ENCODE measurements around the gene RBMS3.

Gene RBMS3

DNA sequence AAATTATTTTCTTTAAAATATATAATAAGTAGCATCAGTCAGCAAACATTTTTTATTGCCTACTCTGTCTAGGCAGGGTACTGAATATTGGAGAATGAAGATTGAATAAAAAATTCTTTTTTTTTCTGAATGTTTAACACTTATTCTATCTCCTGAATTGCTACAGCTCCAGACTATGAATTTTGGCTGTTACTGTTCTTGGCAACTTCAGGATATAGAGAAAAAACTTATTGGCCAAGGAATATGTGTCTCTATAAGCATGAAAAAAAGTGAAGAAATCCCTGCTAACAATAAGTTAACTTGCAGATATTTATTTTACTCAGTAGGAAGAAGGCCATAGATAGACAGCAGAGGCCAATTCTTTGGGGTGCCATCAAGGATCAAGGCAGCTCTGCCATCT is 309.6 kb downstream of the RBMS3 start:
- no peak for DNase-seq

- DNase-seq, result no peak
Measured at GRCh38 chr3:29591579-29591978, 310.7 kb downstream of the RBMS3 start.

- no peak for DNase-seq
Measured at GRCh38 chr3:29593802-29594201, 312.9 kb downstream of the RBMS3 start.

GRCh38 chr3:29594261-29594660 is 313.4 kb downstream of the RBMS3 start:
- DNase-seq, result no peak

DNA sequence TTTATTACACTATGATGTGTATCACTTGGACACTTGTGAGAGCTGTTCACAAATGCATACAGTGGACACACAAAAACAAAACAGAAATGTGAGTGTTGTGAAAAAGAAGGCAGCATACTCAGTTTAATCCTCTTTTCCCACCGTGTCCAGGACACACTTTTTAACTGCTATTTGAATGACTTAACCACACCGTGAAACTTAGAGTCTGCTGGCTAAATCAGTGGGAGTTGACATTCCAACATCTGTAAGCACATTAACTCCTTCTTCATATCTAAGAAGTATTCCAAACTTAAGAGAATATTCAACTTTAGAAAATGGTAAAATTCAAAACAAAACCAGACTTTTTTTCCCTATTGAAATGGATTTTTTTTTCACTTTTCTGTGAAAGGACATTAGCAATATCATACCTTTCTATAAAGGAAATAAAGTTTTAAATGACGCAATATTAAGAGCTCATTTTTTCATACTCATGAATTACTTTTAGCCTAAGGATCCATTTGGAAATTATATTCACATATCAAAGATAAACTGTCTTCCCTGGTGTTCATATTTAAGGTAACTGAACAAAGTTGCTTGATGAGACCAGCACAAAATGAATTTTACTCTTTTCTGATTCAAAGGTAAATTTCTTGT is 316.6 kb downstream of the RBMS3 start:
- DNase-seq, result no peak

DNA sequence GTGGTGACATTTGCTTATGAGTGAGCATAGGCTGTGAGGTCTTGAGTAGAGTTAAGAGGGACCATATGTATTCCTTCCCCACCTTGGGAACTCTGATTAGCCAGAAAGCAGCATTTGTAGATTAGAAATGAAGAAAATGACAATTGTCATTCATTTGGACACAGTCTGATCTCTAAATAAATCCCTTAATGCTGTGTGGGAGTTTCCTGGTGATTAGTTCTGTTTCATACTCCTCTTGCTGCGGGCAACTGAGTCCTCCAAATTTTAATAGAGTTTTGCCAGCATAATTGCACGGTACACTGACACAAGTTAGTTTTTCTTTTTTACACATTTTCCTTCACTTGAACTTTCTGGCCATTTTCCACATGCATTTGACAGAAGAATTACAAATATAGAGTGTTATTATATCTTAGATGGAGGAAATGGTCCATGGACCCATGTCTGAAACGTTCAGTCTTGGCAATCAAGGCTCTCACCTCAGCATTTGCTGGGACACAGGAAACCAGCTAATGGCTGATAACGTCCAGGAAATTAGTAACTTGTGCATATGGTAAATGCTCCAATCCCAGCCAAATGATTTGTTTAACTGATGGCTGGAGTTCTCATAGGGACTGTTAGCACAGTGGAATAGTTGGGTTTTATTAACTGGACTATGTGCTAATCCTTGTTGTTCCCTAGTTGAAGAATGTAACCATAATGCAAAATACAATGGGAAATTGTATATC is 321.2 kb downstream of the RBMS3 start:
- DNase-seq, result no peak

DNA sequence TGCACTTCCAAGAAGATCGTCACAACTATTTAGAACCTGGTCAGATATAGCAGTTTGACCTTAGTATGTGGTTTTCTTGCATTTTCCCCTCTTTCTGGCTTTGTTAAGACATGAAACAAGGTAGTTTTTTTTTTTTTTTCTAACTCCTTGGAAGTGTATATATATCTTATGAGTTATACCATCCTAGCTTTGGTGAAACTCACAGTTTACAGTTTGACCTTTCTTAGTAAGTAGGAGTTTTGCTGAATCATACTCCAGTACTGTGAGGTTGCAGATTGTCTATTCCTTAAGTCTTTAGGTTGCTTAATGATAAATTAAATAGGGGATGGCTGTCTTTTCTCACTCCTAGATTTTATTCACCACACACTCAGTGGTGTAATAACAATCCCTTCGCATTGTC is 325.0 kb downstream of the RBMS3 start:
- no peak for DNase-seq

DNA sequence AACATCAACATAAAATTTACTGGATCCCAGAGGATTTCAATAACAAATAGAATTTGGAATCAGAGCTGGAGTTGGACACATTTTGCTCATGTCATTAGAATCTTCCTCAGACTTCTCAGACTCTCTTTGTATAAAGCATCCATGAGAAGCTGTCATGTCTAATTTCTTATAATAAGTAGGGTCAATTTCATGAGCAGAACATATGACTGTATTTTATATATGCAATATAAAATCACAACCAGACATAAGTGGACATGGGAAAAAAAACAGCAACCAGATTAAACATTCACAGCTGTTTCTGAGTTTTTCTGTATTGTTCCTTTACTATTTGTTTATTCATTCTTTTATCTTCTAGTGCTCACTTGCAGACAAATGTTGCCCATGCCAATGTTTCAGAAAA is 325.5 kb downstream of the RBMS3 start:
- DNase-seq, result no peak

- no peak for DNase-seq
Measured at GRCh38 chr3:29608414-29609327, 327.8 kb downstream of the RBMS3 start.

DNA sequence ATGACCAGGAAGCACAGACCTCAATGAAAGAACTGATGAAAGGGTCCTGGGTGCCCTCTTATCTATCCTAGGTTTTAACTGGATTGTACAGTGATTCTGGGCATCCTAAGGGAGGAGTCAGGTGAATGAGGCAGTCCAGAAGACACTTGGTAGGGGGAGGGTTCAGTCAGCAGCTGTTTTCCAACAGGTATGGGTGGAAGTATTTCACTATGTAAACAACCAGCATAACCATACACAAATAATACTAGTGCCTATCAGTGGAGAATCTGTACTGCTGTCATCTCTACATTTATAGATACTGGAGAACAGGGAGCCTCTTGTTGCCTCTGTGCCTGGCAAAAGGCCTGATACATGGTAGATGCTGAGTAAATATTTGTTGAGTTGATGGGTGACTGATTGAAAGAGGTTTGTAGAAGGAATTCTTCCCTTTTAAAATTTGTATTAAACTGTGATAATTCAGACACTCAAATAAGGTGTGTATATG is 328.5 kb downstream of the RBMS3 start:
- DNase-seq, result no peak

GRCh38 chr3:29610781-29611180 is 329.9 kb downstream of the RBMS3 start:
- no peak for DNase-seq

- no peak for DNase-seq
Measured at GRCh38 chr3:29611252-29611651, 330.4 kb downstream of the RBMS3 start.

DNA sequence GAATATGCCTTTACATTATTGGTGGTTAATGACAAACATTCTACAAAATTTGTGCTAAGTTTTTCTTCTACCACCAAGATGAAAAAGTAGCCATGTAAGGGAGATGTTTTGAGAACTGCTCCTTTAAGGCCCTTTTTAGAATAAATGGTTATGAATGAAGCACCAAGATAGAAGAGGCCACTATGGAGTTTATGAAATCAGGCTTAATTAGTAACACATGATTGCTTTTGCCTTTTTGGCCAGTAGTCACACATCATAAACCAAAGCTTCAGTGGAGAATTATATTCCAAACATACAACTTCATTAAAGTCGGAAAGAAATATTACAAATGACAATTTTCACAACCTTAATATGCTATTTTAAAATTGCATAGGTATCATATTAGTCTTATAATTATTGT is 331.7 kb downstream of the RBMS3 start:
- no peak for DNase-seq

DNA sequence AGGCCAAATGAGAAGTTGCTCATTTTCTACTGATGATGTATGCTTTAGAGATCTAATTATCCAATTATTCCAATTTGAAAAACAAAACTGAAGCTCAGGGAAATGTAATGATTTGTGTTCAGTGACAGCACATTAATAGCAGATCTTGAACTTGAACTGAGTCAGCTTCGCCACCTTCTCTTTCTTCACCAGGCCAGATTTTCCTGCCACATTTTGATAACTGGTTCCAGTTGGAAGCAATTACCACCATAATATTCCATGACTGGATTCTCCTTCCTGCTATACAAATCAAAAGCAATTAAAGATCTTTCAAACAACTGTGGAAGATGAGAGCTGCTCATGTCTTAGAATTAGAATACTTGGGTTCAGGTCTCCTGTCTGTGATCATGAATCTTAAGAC is 334.1 kb downstream of the RBMS3 start:
- DNase-seq, result no peak

GRCh38 chr3:29618395-29619282 is 337.8 kb downstream of the RBMS3 start:
- DNase-seq, result no peak

- no peak for DNase-seq
Measured at GRCh38 chr3:29619676-29620075, 338.8 kb downstream of the RBMS3 start.

DNA sequence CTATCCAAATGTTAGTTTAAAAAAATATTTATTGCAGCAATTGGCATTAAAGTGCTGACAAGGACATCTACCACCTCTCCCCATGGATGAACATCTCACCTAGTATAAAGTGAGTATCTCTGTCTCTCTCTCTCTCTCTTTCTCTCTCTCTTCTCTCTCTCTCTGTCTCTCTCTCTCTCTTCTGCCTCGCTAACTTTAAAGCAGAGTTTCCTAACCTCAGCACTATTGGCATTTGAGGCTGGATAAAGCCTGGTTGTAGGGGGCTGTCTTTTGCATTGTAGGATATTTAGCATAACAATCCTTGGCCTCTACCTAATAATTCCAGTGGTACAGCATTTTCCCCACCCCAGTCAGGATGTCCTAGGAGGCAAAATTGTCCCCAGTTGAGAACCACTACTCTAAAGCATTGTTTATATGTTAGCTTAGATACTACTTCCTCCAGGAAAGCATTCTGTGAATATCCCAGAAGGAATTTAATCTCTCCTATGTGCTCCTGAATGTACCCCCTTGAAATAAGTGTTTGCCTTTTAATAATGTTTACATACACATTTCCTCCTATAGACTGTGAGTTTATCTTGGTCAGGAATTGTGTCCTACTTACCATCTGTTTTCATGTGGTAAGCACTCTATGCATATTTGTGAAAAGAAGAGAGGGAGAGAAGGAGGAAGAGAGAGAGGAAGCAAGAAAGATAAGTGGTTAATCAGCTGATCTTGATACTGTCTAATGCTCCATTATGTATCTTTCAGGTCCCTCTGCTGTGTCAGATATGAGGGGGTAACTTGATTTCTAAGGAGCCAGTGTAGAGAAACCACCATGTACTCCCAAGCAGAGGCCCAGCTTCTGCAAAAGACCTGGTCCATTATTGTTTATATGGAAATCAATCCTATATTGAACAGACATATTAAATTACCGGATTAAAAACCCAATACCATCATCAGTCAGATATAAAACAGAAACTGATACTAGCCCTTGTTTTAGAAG is 346.6 kb downstream of the RBMS3 start:
- DNase-seq, result no peak

- no peak for DNase-seq
Measured at GRCh38 chr3:29628795-29629194, 347.9 kb downstream of the RBMS3 start.

DNA sequence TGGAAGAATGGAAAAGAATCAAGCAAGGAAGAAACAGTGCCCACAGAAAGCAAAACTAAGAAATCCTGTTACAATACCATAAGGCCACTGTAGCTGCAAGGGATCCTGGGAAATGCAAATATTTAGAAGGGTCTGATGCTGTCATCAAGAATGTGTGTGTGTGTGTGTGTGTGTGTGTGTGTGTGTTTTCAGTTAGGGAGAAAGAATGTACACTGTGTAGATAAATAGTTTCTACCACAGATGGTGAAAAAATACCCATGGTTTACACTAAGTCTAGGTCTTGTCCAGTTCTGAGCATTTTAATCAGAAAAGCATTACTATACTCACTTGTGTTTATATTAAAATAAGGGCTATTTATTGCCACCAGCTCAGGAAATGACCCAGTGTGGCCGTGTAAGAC is 355.0 kb downstream of the RBMS3 start:
- no peak for DNase-seq

GRCh38 chr3:29637068-29637467 is 356.2 kb downstream of the RBMS3 start:
- no peak for DNase-seq

- no peak for DNase-seq
Measured at GRCh38 chr3:29639578-29640290, 358.9 kb downstream of the RBMS3 start.

Data from stimulated activated CD4-positive, alpha-beta T cell treated with anti-CD3 and anti-CD28 coated beads, Interleukin-1b, Interleukin-23, amount 100 ng/mL, for 48 hours (primary cell).